ENCODE measurements around the gene PLCD4.

DNA sequence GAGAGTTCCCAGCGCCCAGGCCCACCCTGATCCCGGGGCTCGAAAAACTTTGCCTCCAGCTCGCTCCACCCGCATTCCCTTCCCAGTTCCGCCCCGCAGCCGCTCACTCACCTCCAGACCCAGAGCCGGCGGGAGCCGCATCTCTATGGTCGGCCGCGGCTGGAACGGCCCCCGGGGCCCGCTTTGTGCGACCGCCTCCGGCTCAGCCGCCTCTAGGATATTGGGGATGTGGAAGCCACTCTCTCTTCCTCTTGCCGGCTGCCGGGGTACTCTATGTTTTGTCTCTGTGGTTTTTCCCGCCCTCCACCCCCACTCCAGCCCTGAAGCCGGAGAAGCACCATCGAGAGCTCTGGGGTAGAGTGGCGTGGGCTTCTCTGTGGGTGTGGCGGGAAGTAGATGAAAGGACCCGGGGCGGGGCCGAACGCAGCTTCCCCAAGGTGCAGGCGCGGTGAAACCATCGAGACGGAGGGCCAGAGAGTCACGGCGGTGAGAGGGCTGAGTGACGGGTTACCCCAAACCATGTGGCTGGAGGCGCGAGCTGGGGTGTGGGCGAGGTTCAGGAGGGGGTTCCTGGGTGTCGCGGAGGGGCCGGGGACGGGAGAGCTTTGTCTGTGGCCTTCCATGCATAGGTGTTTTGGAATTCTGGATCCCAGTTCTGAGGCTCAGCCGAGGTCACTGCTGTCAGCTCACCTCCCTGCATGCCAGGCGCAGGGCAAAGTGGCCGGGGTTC lies 51.7 kb downstream of the PLCD4 start, which contains the start of the genes BCS1L and ZNF142:
- TF ChIP-seq, protein P1, sequence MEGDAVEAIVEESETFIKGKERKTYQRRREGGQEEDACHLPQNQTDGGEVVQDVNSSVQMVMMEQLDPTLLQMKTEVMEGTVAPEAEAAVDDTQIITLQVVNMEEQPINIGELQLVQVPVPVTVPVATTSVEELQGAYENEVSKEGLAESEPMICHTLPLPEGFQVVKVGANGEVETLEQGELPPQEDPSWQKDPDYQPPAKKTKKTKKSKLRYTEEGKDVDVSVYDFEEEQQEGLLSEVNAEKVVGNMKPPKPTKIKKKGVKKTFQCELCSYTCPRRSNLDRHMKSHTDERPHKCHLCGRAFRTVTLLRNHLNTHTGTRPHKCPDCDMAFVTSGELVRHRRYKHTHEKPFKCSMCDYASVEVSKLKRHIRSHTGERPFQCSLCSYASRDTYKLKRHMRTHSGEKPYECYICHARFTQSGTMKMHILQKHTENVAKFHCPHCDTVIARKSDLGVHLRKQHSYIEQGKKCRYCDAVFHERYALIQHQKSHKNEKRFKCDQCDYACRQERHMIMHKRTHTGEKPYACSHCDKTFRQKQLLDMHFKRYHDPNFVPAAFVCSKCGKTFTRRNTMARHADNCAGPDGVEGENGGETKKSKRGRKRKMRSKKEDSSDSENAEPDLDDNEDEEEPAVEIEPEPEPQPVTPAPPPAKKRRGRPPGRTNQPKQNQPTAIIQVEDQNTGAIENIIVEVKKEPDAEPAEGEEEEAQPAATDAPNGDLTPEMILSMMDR (IDR thresholded peaks at IDR 0.05; ENCODE audit: insufficient read depth, low read depth, low read length) = no peak
- no peak for TF ChIP-seq EZH2 (IDR thresholded peaks at IDR 0.05; ENCODE audit: insufficient read depth, low read length)

Measured in astrocyte (in vitro differentiated cells and primary cell).